Fibroblast of lung (primary cell): ENCODE results near the gene CLCN7. TPM values are rescaled to one million over a fixed set of nuclear protein-coding genes. Genes with fewer than 3 reads are reported as not detected.

Source experiments
- DNase-seq, 2 donors: peaks; one replicate each; pipeline versions ENCODE4 v3.0.0 to v3.0.0-alpha.2; 2010; ENCODE audit warnings: low read depth in 2 of 2
- H2AFZ ChIP-seq: 2 replicates; pipeline ENCODE4 v1.5.1; 2012; ENCODE audit warnings: low read length, control low read depth, inconsistent platforms
- H3K27ac ChIP-seq: 2 replicates; pipeline ENCODE4 v1.5.1; 2011; ENCODE audit warnings: low read length, control low read depth; ENCODE audit not compliant: insufficient read depth
- H3K27me3 ChIP-seq: 2 replicates; pipeline ENCODE4 v1.5.1; 2011; ENCODE audit warnings: mild to moderate bottlenecking, low read length; ENCODE audit not compliant: control insufficient read depth, insufficient read depth
- H3K36me3 ChIP-seq: 2 replicates; pipeline ENCODE4 v1.5.1; 2011; ENCODE audit warnings: low read length; ENCODE audit not compliant: control insufficient read depth, insufficient read depth
- H3K4me1 ChIP-seq: 2 replicates; pipeline ENCODE4 v1.5.1; 2011; ENCODE audit warnings: low read length; ENCODE audit not compliant: control insufficient read depth, insufficient read depth; ENCODE audit errors: extremely low read depth
- H3K4me2 ChIP-seq: 2 replicates; pipeline ENCODE4 v1.5.1; 2011; ENCODE audit warnings: low read length, control low read depth; ENCODE audit not compliant: insufficient read depth; ENCODE audit errors: extremely low read depth
- H3K4me3 ChIP-seq, 4 experiments: fragments of 200-600 bp in 1 of 4; sonication (generic) in 1 of 4; replicated peaks in 1 of 4; 2 replicates each; pipeline ENCODE4 v1.5.1; 2011 to 2016; ENCODE audit warnings: low read length in 4 of 4, low read depth in 3 of 4, mild to moderate bottlenecking in 3 of 4, control low read depth in 2 of 4, inconsistent platforms in 1 of 4, mixed read lengths in 1 of 4; ENCODE audit not compliant: insufficient read depth in 1 of 4; ENCODE audit errors: control extremely low read depth in 1 of 4
- H3K79me2 ChIP-seq: 2 replicates; pipeline ENCODE4 v1.5.1; 2012; ENCODE audit warnings: mild to moderate bottlenecking, low read length, inconsistent platforms; ENCODE audit not compliant: control insufficient read depth, insufficient read depth
- H3K9ac ChIP-seq: 2 replicates; pipeline ENCODE4 v1.5.1; 2011; ENCODE audit warnings: mild to moderate bottlenecking, low read length, control low read depth; ENCODE audit not compliant: insufficient read depth
- H3K9me3 ChIP-seq: 2 replicates; pipeline ENCODE4 v1.5.1; 2012; ENCODE audit warnings: low read depth, low read length; ENCODE audit not compliant: control insufficient read depth, insufficient read depth
- H4K20me1 ChIP-seq: 2 replicates; pipeline ENCODE4 v1.5.1; 2011; ENCODE audit warnings: low read length; ENCODE audit not compliant: control insufficient read depth, insufficient read depth; ENCODE audit errors: extremely low read depth
- EZH2 ChIP-seq: IDR thresholded peaks from 2 replicates; pipeline ENCODE4 v1.5.1; 2012; ENCODE audit warnings: low read length, control low read depth, mild to moderate bottlenecking; ENCODE audit errors: missing control alignments
- polyA plus RNA-seq, 2 donors: library from polyadenylated mRNA; depleted of rRNA in 1 of 2; stranded (reverse) in 1 of 2; unstranded in 1 of 2; fragments of >200 nt; gene quantifications; 2 replicates each; pipeline ENCODE4 v1.2.1, GENCODE V29; 2011 to 2012; ENCODE audit warnings: missing spikeins in 1 of 2
- total RNA-seq: library from RNA; depleted of rRNA; stranded (reverse); fragments of >200 nt; gene quantifications from 2 replicates; pipeline ENCODE4 v1.2.1, GENCODE V29; 2014
- TF ChIP-seq, protein P1 (sequence below), 2 donors: IDR thresholded peaks in 1 of 2; conservative IDR thresholded peaks in 1 of 2; 1 replicate in 1 of 2; 2 replicates in 1 of 2; pipeline ENCODE4 v1.5.1; 2011 to 2012; ENCODE audit warnings: low read length in 2 of 2, control low read depth in 1 of 2, inconsistent platforms in 1 of 2, low read depth in 1 of 2, mild to moderate bottlenecking in 1 of 2

The CLCN7 gene
- total and polyA plus RNA-seq, 2 donors (not counting 1 experiment from before 2014, with no cell fraction given), result 25.0 to 83.4 TPM

DNA sequence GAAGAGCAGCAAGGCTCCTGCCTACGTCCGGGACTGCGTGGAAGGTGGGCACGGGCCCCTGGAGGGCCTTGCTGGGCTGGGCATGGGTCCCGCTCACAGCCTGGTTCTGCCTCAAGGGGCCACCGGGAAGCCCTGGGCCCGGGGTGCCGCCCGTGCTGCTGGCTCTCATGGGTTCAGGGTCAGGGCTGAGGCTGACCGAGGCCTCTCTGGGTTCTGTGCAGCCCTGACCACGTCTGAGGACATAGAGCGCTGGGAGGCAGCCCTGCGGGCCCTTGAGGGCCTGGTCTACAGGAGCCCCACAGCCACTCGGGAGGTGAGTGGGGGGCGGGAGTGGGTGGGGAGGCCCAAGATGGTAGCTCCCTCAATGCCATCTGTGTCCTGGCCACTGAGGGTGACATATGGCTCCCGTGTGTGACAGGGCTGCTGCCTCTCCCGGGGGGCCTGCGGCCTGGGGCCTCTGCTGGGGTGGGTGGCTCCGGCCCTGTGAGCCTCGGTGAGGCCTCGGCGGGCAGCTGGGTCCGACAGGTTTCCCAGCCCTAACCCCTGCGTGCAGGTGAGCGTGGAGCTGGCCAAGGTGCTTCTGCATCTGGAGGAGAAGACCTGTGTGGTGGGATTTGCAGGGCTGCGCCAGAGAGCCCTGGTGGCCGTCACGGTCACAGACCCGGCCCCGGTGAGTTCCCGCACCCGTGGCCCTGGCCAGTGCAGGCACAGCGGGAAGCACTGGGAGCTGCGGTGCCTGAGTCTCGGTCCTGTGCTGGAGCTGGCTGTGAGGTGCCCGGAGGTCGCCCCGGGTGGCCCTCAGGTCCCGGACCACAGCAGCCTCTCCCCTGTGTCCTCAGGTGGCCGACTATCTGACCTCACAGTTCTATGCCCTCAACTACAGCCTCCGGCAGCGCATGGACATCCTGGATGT, 27.5 kb upstream of the CLCN7 start:
- no peak overlapping the region for H3K9ac ChIP-seq
- H4K20me1 ChIP-seq, result no peaks in the 10 kb centered on the region
- no peak overlapping the region for H3K27ac ChIP-seq
- no peak for DNase-seq
- no peaks in the 10 kb centered on the region for H3K4me1 ChIP-seq
- TF ChIP-seq, protein P1, sequence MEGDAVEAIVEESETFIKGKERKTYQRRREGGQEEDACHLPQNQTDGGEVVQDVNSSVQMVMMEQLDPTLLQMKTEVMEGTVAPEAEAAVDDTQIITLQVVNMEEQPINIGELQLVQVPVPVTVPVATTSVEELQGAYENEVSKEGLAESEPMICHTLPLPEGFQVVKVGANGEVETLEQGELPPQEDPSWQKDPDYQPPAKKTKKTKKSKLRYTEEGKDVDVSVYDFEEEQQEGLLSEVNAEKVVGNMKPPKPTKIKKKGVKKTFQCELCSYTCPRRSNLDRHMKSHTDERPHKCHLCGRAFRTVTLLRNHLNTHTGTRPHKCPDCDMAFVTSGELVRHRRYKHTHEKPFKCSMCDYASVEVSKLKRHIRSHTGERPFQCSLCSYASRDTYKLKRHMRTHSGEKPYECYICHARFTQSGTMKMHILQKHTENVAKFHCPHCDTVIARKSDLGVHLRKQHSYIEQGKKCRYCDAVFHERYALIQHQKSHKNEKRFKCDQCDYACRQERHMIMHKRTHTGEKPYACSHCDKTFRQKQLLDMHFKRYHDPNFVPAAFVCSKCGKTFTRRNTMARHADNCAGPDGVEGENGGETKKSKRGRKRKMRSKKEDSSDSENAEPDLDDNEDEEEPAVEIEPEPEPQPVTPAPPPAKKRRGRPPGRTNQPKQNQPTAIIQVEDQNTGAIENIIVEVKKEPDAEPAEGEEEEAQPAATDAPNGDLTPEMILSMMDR (conservative IDR thresholded peaks at IDR 0.05 in 1 of 2, IDR thresholded peaks at IDR 0.05 in 1 of 2; ENCODE audit: low read depth in 1 of 2, low read length in 2 of 2), result no peak
- no peak for TF ChIP-seq EZH2
- H3K9me3 ChIP-seq, result no peaks in the 10 kb centered on the region
- no peak overlapping the region for H3K4me3 ChIP-seq
- no peak overlapping the region for H3K4me2 ChIP-seq
- H3K36me3 ChIP-seq, result peaks cover 31% of the 10 kb centered on the region
- H3K27me3 ChIP-seq, result no peaks in the 10 kb centered on the region
- no peaks in the 10 kb centered on the region for H3K79me2 ChIP-seq
- no peak overlapping the region for H2AFZ ChIP-seq

GRCh38 chr16:1501630-1502029, 26.8 kb upstream of the CLCN7 start:
- Histone ChIP-seq H3K9me3 (no peaks in the 10 kb centered on the region), H3K79me2 (no peaks in the 10 kb centered on the region), H4K20me1 (no peaks in the 10 kb centered on the region), H3K27me3 (no peaks in the 10 kb centered on the region), H3K27ac (no peak overlapping the region), H3K9ac (no peak overlapping the region), H3K4me1 (no peaks in the 10 kb centered on the region), H3K36me3 (peaks cover 28% of the 10 kb centered on the region), H3K4me2 (no peak overlapping the region), H2AFZ (no peak overlapping the region), H3K4me3 (no peak overlapping the region)
- DNase-seq, result no peak
- TF ChIP-seq EZH2, result no peak
- TF ChIP-seq, protein P1 (conservative IDR thresholded peaks at IDR 0.05 in 1 of 2, IDR thresholded peaks at IDR 0.05 in 1 of 2; ENCODE audit: low read depth in 1 of 2, low read length in 2 of 2), result no peak

GRCh38 chr16:1500465-1501150, 25.8 kb upstream of the CLCN7 start:
- Histone ChIP-seq H3K27me3 (no peaks in the 10 kb centered on the region), H2AFZ (no peak overlapping the region), H3K9me3 (no peaks in the 10 kb centered on the region), H3K4me2 (no peak overlapping the region), H3K27ac (no peak overlapping the region), H4K20me1 (no peaks in the 10 kb centered on the region), H3K4me3 (no peak overlapping the region), H3K4me1 (no peaks in the 10 kb centered on the region), H3K36me3 (peaks cover 27% of the 10 kb centered on the region), H3K9ac (no peak overlapping the region), H3K79me2 (no peaks in the 10 kb centered on the region)
- DNase-seq, result no peak
- TF ChIP-seq, protein P1 (conservative IDR thresholded peaks at IDR 0.05 in 1 of 2, IDR thresholded peaks at IDR 0.05 in 1 of 2; ENCODE audit: low read depth in 1 of 2, low read length in 2 of 2), result no peak
- TF ChIP-seq EZH2, result no peak
